Measurements from ENCODE around the gene IRX6.

IRX6 gene

DNA sequence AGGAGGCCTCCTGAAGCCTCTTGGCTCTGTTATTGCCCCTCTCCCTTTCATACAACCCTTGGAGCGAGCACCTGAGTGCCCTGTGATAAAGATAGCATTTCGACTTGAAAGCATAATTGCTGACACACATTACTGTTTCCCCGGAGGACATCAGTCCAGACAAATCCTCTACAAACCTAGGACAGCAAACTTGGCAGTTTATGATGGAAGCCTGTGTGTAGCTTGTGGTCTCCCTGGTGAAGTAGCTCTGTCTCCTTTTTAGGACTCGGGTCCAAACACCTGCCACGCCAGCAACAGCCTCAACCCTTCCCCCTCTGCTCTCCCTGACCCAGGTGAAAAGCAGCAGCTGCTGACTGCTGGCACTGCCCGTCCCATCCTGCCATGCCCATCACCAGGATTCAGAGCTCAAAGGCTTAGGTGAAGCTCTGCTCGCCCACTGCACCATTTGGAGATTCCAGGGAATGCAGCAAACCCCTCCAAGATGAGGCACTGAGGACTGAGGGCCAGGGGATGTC, 55.9 kb downstream of the IRX6 start:
- Histone ChIP-seq H3K4me3 (ENCODE audit: low read depth, low read length) (no peak overlapping the region), H3K9me3 (ENCODE audit: control insufficient read depth, insufficient read depth, low read length) (no peaks in the 10 kb centered on the region), H3K9ac (ENCODE audit: low read depth, low read length) (no peak overlapping the region), H3K4me1 (ENCODE audit: control insufficient read depth, insufficient read depth, low read length) (no peaks in the 10 kb centered on the region), H3K27me3 (ENCODE audit: control insufficient read depth, insufficient read depth, low read length) (no peaks in the 10 kb centered on the region), H3K36me3 (ENCODE audit: control insufficient read depth, insufficient read depth, low read length) (no peaks in the 10 kb centered on the region), H3K27ac (ENCODE audit: low read depth, low read length) (no peak overlapping the region)
